Neural crest cell (in vitro differentiated cells): Measurements from ENCODE around the gene ICA1. TPM values are rescaled to one million over a fixed set of nuclear protein-coding genes. Genes with fewer than 3 reads are reported as not detected.

ENCODE experiments used
- DNase-seq: peaks from one replicate; pipeline ENCODE4 v3.0.0; 2021; ENCODE audit warnings: low read depth, mixed read lengths, low spot score
- H3K27ac Mint-ChIP-seq: one replicate; pipeline ENCODE4 v1.8.0; 2021; ENCODE audit warnings: mild to moderate bottlenecking, mixed read lengths; ENCODE audit not compliant: unreplicated experiment
- H3K27me3 Mint-ChIP-seq: 2 replicates; pipeline ENCODE4 v1.8.0; 2021; ENCODE audit warnings: low read depth, mild to moderate bottlenecking, mixed read lengths
- H3K36me3 Mint-ChIP-seq: 2 replicates; pipeline ENCODE4 v1.8.0; 2021; ENCODE audit warnings: low read depth, mild to moderate bottlenecking, mixed read lengths
- H3K4me1 Mint-ChIP-seq: 2 replicates; pipeline ENCODE4 v1.8.0; 2021; ENCODE audit warnings: mixed read lengths
- H3K4me3 Mint-ChIP-seq: one replicate; pipeline ENCODE4 v1.8.0; 2021; ENCODE audit warnings: mild to moderate bottlenecking, mixed read lengths
- H3K9me3 Mint-ChIP-seq: 2 replicates; pipeline ENCODE4 v1.8.0; 2021; ENCODE audit warnings: mixed read lengths
- total RNA-seq: library from RNA; stranded (reverse); gene quantifications from 2 replicates; pipeline ENCODE4 v1.2.1, GENCODE V29; 2021
- TF ChIP-seq, protein P1 (sequence below): fragments of 200-600 bp; sonication (generic); conservative IDR thresholded peaks from 2 replicates; pipeline ENCODE4 v1.5.0; 2021; ENCODE audit warnings: antibody characterized with exemption, mild to moderate bottlenecking

Gene ICA1
- total RNA-seq, 1 donor from 2014 or later, result 4.2 TPM

DNA sequence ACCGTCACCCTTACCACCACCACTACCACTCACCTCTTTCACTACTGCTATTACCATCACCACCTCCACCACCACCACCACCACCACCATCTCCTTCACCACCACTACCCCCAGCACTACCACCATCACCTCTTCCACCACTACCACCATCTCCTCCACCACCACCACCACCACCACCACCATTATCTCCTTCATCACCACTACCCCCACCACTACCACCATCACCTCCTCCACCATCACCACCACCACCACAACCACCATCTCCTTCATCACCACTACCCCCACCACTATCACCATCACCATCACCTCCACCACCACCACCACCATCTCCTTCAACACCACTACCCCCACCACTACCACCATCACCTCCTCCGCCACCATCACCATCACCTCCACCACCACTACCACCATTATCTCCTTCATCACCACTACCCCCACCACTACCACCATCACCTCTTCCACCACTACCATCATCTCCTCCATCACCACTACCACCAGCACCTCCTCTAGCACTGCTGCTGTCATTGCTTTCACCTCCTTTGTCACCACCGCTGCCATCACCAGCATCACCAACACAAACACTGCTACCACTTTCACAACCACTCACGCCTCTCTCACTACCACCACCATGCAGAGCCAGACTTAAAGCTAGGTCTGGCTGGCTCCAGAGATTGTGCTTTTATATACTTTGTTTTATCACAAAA, 109.3 kb downstream of the ICA1 start:
- TF ChIP-seq, protein P1, sequence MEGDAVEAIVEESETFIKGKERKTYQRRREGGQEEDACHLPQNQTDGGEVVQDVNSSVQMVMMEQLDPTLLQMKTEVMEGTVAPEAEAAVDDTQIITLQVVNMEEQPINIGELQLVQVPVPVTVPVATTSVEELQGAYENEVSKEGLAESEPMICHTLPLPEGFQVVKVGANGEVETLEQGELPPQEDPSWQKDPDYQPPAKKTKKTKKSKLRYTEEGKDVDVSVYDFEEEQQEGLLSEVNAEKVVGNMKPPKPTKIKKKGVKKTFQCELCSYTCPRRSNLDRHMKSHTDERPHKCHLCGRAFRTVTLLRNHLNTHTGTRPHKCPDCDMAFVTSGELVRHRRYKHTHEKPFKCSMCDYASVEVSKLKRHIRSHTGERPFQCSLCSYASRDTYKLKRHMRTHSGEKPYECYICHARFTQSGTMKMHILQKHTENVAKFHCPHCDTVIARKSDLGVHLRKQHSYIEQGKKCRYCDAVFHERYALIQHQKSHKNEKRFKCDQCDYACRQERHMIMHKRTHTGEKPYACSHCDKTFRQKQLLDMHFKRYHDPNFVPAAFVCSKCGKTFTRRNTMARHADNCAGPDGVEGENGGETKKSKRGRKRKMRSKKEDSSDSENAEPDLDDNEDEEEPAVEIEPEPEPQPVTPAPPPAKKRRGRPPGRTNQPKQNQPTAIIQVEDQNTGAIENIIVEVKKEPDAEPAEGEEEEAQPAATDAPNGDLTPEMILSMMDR, result no peak
- peaks cover 4% of the 10 kb centered on the region for H3K9me3 Mint-ChIP-seq
- H3K4me3 Mint-ChIP-seq, result no peak overlapping the region
- DNase-seq, result no peak
- H3K4me1 Mint-ChIP-seq, result peaks cover 5% of the 10 kb centered on the region
- H3K36me3 Mint-ChIP-seq, result peaks cover 6% of the 10 kb centered on the region
- no peaks in the 10 kb centered on the region for H3K27me3 Mint-ChIP-seq
- no peak overlapping the region for H3K27ac Mint-ChIP-seq

DNA sequence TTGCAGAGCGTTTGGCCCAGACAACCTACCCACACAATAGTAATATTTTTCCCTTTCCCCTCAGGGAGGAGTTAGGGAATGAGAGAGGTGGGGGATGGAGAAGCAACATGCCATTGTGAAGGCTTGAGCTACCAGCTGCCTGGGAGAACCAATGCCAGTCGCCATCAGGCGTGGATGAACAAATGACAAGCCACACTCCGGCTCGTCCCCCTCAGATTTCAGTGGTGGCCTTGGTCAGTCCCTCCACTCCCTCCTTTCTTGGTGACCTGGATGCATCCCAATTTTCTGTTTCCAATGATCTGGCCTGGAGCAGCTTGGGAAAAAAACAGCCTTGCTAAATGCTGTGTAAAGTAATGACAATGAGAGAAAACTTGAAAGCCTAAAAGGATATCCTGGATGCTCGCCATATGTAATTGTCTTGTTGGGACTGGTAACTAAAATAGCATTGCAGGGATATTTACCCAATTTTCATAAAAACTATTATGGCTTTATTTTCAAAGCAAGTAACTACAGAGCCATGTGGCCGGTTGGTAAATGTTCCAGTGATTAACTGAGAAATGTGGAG, 110.7 kb downstream of the ICA1 start:
- Mint-ChIP-seq H3K9me3 (peaks cover 4% of the 10 kb centered on the region), H3K27ac (no peak overlapping the region)
- TF ChIP-seq, protein P1, result no peak

DNA sequence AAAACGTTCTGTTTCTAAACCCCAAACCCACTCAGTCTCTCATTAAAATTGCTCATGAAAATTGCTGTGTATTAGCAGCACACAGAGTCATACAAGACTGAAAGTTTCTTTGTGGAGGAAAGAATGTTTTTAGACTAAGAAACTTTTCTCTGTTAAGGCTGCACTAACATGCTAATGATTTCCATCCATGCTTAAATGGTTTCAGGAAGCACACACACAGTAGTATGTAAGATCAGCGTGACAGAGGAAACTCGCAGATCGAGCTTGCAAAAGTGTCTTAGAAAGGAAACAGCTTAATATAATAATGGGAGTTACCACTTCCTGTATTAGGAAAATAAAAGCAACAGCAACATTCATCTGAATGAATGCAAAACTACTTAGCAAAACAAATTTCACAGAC, 112.7 kb downstream of the ICA1 start:
- DNase-seq, result no peak
- Mint-ChIP-seq H3K27ac (no peak overlapping the region), H3K9me3 (peaks cover 4% of the 10 kb centered on the region), H3K27me3 (no peaks in the 10 kb centered on the region), H3K4me3 (no peak overlapping the region), H3K4me1 (peaks cover 18% of the 10 kb centered on the region), H3K36me3 (peaks cover 3% of the 10 kb centered on the region)
- TF ChIP-seq, protein P1, result no peak

More for the DNA sequence above, 110.7 kb downstream of the ICA1 start:
- Mint-ChIP-seq H3K27me3 (no peaks in the 10 kb centered on the region), H3K4me1 (peaks cover 13% of the 10 kb centered on the region), H3K4me3 (no peak overlapping the region), H3K36me3 (peaks cover 6% of the 10 kb centered on the region)
- no peak for DNase-seq

DNA sequence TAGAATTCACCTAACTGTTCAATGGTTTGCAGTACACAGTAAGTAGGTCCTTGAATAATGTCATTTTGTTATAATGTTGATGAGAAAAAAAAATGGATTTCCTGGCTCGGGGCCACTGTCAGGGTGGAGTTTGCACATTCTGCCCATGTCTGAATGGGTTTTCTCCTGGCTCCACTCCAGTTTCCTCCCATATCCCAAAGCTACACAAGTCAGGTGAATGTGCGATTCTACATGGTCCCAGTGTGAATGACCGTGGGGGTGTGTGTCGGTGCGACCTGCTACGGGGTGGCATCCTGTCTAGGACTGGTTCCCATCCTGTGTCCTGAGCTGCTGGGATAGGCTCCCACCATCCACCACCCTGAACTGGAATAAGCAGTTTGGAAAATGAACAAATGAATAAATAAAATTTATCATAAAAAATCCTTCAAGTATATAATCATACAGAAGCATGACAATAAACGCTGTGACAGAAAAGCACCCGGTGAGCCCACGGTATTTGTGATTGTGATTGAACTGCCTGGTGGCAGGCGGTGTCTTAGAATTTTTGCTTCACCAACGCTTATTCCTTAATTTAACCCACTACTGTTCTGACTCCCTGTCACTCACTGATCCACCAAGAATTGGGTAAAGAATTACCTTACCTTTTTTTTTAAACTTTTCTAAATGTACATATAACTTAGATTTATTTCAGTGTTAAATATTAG, 114.1 kb downstream of the ICA1 start:
- Mint-ChIP-seq H3K4me3 (no peak overlapping the region), H3K4me1 (peaks cover 18% of the 10 kb centered on the region), H3K9me3 (peaks cover 2% of the 10 kb centered on the region), H3K27ac (no peak overlapping the region), H3K27me3 (no peaks in the 10 kb centered on the region), H3K36me3 (peaks cover 2% of the 10 kb centered on the region)
- TF ChIP-seq, protein P1, result no peak
- DNase-seq, result no peak

DNA sequence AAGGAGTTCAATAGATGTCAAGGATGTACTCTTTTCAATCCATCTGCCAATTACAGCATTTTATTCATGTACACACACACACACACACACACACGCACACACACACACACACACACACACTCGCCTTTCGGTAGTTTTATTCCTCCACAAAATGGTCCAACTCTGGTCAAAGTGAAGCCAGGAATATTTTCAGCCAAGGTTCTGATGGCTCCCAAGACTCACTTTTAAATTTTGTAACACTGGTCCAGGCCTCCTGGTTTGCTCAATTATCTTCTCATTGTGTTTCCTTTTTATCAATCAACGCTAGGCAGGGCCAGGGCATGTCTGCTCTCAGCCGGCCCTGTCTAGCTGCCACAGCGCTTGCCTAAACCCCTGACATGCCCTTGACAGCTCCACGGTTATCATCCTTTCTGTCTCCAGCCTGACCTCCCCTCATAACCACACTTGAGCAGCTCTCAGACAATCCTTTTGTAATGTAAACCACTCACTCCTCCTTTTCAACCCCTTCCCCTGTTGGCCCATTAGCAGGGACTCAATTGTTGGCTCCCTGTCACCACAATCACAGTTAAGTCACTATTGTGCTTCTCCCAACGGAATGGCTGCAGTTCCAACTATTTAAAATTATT, 115.1 kb downstream of the ICA1 start:
- no peaks in the 10 kb centered on the region for H3K9me3 Mint-ChIP-seq
- H3K4me3 Mint-ChIP-seq, result peak overlapping the region; percentile 9
- peaks cover 18% of the 10 kb centered on the region for H3K4me1 Mint-ChIP-seq
- TF ChIP-seq, protein P1, result no peak
- peak overlapping the region; percentile 6 for H3K27ac Mint-ChIP-seq
- no peaks in the 10 kb centered on the region for H3K27me3 Mint-ChIP-seq
- no peak for DNase-seq
- no peaks in the 10 kb centered on the region for H3K36me3 Mint-ChIP-seq
